T-helper 1 cell treated with Interleukin-12 subunit alpha and Interleukin-12 subunit beta and Interleukin-4 antibody, amounts not matched to agents 30 ng/mL and 1 ng/mL, for 36 hours (primary cell): ENCODE measurements around the gene ZNF726. TPM values are rescaled to one million over a fixed set of nuclear protein-coding genes. Genes with fewer than 3 reads are reported as not detected.
"Not testable (repeated sequence)": the region's sequence is repeated elsewhere in the genome, so short reads cannot be mapped to it uniquely, and the experiment has no call there.

ENCODE experiments used
- intact Hi-C: fragments of 100-400 bp; cut with micrococcal nuclease; formaldehyde crosslinking; loops from one replicate; pipeline ENCODE4 v1.15.1; 2024
- total RNA-seq: library from RNA; stranded (reverse); gene quantifications from 2 replicates; pipeline ENCODE4 v1.2.3, GENCODE V29; 2022

Gene ZNF726
- total RNA-seq, 1 donor from 2014 or later = 8.9 TPM

GRCh38 chr19:23943411-23943810 lies 28.7 kb downstream of the ZNF726 start:
- intact Hi-C loops = no loop called here

DNA sequence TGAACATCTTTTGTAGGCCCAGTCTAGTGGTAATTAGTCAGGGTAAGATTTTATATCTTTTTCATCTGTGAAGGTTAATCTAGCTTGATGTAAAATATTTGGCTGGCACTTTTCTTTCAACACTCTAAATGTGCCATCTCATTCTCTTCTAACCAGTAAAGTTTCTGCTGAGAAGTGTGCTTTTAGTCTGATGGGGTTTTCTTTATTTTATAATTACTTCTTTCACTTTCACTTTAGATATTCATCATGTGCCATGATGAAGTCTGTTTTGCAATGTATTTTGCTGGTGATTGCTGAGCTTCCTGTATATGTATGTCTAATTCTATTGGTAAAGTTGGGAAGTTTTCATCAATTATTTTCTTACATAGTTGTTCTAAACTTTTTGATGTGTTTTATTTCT lies 31.9 kb downstream of the ZNF726 start:
- intact Hi-C loops = loop anchor here (1.0 kb wide), 1 partner anchor 32 kb away; the partner anchor contains the start of gene ZNF726

DNA sequence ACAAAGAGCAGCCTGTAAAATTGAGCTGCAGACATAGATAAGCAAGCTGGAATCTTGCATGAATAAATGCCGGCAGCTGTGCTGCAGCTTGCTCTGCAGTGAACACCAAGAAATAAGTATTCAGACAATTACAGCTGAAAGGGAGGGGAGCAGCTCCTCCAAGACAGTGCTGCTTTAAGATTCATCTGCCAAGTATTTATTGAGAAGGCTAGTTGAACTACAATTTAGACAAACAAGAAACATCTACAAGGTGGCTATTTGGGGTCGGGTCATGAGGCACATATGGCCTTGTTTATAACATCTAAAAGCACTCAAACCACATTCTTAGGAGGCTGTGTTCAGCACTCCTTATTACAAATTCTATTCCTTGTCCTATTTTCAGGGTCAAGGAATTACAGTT lies 34.9 kb downstream of the ZNF726 start:
- intact Hi-C loops = no loop called here

GRCh38 chr19:23956051-23956450 lies 41.4 kb downstream of the ZNF726 start:
- intact Hi-C loops = no loop called here

- intact Hi-C loops = no loop called here
These were observed 43.1 kb downstream of the ZNF726 start for GRCh38 chr19:23957660-23958281.

DNA sequence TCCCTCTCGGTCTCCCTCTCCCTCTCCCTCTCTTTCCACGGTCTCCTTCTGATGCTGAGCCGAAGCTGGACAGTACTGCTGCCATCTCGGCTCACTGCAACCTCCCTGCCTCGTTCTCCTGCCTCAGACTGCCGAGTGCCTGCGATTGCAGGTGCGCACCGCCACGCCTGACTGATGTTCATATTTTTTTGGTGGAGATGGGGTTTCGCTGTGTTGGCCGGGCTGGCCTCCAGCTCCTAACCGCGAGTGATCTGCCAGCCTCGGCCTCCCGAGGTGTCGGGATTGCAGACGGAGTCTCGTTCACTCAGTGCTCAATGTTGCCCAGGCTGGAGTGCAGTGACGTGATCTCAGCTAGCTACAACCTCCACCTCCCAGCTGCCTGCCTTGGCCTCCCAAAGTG lies 48.7 kb downstream of the ZNF726 start:
- intact Hi-C loops = not testable (repeated sequence)

DNA sequence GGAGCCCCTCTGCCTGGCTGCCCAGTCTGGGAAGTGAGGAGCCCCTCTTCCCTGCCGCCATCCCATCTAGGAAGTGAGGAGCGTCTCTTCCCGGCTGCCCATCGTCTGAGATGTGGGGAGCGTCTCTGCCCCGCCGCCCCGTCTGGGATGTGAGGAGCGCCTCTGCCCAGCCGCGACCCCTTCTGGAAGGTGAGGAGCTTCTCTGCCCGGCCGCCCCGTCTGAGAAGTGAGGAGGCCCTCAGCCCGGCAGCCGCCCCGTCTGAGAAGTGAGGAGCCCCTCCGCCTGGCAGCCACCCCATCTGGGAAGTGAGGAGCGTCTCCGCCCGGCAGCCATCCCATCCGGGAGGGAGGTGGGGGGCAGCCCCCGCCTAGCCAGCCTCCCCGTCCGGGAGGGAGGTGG lies 49.2 kb downstream of the ZNF726 start:
- intact Hi-C loops = not testable (repeated sequence)

- intact Hi-C loops = not testable (repeated sequence)
These were observed 49.6 kb downstream of the ZNF726 start for GRCh38 chr19:23964334-23964733.

DNA sequence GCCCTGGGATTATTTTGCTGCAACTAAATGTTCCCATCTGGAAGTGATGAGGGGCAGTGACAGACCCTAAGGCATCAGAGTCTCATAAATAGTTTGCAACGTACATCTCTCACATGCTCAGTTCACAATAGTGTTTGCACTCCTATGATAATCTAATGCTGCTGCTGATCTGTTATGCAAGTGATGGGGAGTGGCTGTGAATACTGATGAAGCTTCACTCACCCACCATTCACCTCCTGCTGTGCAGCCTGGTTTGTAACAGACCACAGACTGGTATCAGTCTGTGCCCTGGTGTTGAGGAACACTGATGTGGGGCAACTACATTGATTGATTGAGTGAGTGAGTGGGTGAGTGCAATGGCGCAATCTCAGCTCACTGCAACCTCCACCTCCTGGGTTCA lies 54.9 kb downstream of the ZNF726 start:
- intact Hi-C loops = no loop called here

DNA sequence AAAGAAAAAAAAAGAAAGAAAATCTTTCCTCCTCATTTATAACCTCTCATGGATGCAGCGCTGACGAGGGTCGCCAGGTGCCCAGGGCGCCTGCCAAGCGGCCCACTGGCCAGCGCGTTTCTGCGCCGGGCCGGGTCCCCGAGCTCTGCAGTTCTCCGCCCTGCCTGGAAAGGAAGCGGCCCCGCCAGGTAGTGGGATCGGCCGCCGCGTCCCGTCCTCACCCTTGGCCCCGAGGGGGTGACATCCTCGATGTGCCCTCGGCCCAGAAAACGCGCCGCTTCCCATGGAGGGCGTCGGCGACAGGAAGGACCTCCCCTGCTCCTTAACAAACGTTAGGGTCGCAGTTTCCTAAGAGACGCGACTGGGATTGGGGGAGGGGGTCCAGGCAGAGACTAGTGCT lies 56.9 kb downstream of the ZNF726 start:
- intact Hi-C loops = no loop called here

GRCh38 chr19:23972161-23972560 lies 57.5 kb downstream of the ZNF726 start:
- intact Hi-C loops = no loop called here

- intact Hi-C loops = no loop called here
These were observed 60.3 kb downstream of the ZNF726 start for GRCh38 chr19:23974941-23975340.

GRCh38 chr19:23976631-23977030 lies 61.9 kb downstream of the ZNF726 start:
- intact Hi-C loops = not testable (repeated sequence)

DNA sequence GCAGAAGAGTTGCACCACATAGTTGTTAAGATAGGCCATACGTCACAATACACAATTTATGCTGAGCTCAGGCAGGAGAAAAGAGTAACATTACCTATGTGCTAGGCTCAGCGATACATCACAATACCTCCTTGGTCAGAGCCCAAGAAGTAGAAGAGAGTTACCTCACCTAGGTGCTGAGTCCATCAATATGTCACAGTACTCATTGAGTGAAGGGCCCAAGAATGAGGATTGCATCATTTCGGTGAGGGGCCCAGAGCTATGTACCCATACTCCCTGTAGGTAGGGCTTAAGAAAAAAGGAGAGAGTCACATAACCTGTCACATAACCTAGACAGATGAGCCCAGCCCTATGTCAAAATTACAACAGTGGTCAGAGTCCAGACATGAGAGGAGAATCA lies 62.6 kb downstream of the ZNF726 start:
- intact Hi-C loops = not testable (repeated sequence)

- intact Hi-C loops = no loop called here
These were observed 63.4 kb downstream of the ZNF726 start for GRCh38 chr19:23978068-23978467.

DNA sequence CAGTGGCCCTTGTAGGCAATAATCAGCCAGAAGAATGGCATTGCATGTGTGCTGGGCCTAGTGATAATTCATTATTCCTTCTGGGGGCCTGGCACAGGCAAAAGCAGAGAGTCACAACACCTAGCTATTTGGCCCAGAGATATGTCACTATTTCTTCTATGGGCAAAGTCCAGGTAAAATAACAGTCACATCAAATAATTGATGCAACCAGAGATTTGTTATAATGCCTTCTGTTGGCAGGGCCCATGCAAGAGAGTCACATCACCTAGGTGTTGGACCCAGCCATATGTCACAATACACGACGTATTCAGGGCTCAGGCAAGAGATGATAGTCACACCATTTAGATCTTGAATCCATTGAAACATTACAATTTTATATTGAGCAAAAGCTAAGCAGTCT lies 66.1 kb downstream of the ZNF726 start:
- intact Hi-C loops = no loop called here

DNA sequence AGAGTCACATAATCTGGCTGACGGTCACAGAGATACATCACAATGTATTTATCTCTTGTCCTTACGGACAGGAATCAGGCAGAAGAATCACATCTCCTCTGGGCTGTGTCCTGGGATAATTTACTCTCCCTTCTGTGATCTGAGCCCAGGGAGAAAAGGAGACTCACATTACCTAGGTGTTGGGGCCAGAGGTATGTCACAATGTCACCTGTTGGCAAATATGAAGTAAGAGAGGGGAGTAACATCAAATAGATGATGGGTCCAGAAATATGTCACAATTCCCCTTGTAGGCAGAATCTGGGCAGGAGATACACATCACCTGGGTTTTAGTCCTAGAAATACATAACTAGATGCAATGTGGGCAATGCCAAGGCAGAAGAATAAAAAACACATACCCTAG lies 67.2 kb downstream of the ZNF726 start:
- intact Hi-C loops = no loop called here

DNA sequence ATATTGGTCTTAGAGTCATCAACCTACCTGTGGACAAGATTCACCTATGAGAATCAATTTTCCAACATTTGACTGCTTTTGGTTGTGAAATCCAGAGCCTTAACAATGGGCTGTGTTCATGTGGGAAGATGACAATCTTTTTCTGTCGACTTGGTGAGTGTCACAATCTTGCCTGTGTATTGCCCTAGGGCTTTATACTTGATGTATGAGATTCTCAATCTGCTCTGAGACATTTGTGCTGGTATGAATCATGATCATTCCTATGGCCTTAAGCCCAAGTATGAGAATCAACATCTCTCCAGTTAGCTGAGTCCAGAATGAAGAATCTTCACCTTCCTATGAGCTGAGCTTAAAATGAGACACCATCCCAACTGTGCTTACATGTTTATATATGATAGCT lies 68.7 kb downstream of the ZNF726 start:
- intact Hi-C loops = no loop called here

Other genes starting within 250 kb of the ZNF726 start
- 18.9 and 21.0 TPM in 2 replicates for gene ZNF675, start 227.7 kb upstream of the ZNF726 start, total RNA-seq
- 1.8 and 2.6 TPM in 2 replicates for gene ZNF681, start 156.0 kb upstream of the ZNF726 start, total RNA-seq
- 8.8 and 11.2 TPM in 2 replicates for gene ZNF254, start 172.3 kb downstream of the ZNF726 start, total RNA-seq